H9 (cell line): Measurements from ENCODE around the gene TACC2. TPM values are rescaled to one million over a fixed set of nuclear protein-coding genes. Genes with fewer than 3 reads are reported as not detected.

ENCODE experiments used
- DNase-seq: peaks from one replicate; pipeline ENCODE4 v3.0.0-alpha.2; 2017
- H2AFZ ChIP-seq: one replicate; pipeline ENCODE4 v1.6.1; 2013; ENCODE audit warnings: mild to moderate bottlenecking, low read length, control low read depth, moderate library complexity
- H2AK5ac ChIP-seq: 2 replicates; pipeline ENCODE4 v1.6.1; 2013; ENCODE audit warnings: low read length, control low read depth, mixed read lengths; ENCODE audit not compliant: insufficient read length
- H2BK120ac ChIP-seq: one replicate; pipeline ENCODE4 v1.6.1; 2013; ENCODE audit warnings: low read depth, mild to moderate bottlenecking, low read length, control low read depth, inconsistent platforms; ENCODE audit not compliant: poor library complexity, severe bottlenecking
- H2BK12ac ChIP-seq: 2 replicates; pipeline ENCODE4 v1.6.1; 2013; ENCODE audit warnings: low read length, control low read depth, mixed read lengths, low read depth; ENCODE audit not compliant: insufficient read length
- H2BK15ac ChIP-seq: 2 replicates; pipeline ENCODE4 v1.6.1; 2013; ENCODE audit warnings: low read depth, low read length, control low read depth
- H2BK20ac ChIP-seq: one replicate; pipeline ENCODE4 v1.6.1; 2013; ENCODE audit warnings: low read depth, mild to moderate bottlenecking, low read length, control low read depth, inconsistent platforms; ENCODE audit not compliant: poor library complexity, severe bottlenecking
- H2BK5ac ChIP-seq: 2 replicates; pipeline ENCODE4 v1.6.1; 2013; ENCODE audit warnings: low read length, control low read depth, mixed read lengths; ENCODE audit not compliant: insufficient read length
- H3K14ac ChIP-seq: 2 replicates; pipeline ENCODE4 v1.6.1; 2013; ENCODE audit warnings: low read length, control low read depth; ENCODE audit not compliant: insufficient read depth
- H3K18ac ChIP-seq: 2 replicates; pipeline ENCODE4 v1.6.1; 2013; ENCODE audit warnings: low read depth, mild to moderate bottlenecking, mixed read lengths, low read length, control low read depth; ENCODE audit not compliant: insufficient read length
- H3K23ac ChIP-seq: 2 replicates; pipeline ENCODE4 v1.6.1; 2013; ENCODE audit warnings: low read length, control low read depth, mixed read lengths, low read depth; ENCODE audit not compliant: insufficient read length
- H3K23me2 ChIP-seq: 2 replicates; pipeline ENCODE4 v1.6.1; 2013; ENCODE audit warnings: low read depth, mild to moderate bottlenecking, mixed read lengths, low read length, control low read depth; ENCODE audit not compliant: insufficient read length, poor library complexity, severe bottlenecking
- H3K27ac ChIP-seq: 2 replicates; pipeline ENCODE4 v1.5.1; 2013; ENCODE audit warnings: low read length, control low read depth, mixed read lengths, low read depth; ENCODE audit not compliant: insufficient read length
- H3K27me3 ChIP-seq: 2 replicates; pipeline ENCODE4 v1.6.1; 2013; ENCODE audit warnings: low read length, control low read depth, inconsistent platforms; ENCODE audit not compliant: insufficient read depth
- H3K4ac ChIP-seq: 2 replicates; pipeline ENCODE4 v1.6.1; 2013; ENCODE audit warnings: low read depth, mild to moderate bottlenecking, control low read depth, inconsistent platforms, low read length, moderate library complexity
- H3K4me1 ChIP-seq: 2 replicates; pipeline ENCODE4 v1.6.1; 2013; ENCODE audit warnings: low read length, control low read depth, inconsistent platforms; ENCODE audit not compliant: insufficient read depth
- H3K4me2 ChIP-seq: 2 replicates; pipeline ENCODE4 v1.6.1; 2013; ENCODE audit warnings: low read length, control low read depth, mixed read lengths; ENCODE audit not compliant: insufficient read length, insufficient read depth
- H3K56ac ChIP-seq: 2 replicates; pipeline ENCODE4 v1.6.1; 2013; ENCODE audit warnings: low read depth, mild to moderate bottlenecking, mixed read lengths, low read length, control low read depth; ENCODE audit not compliant: insufficient read length
- H3K79me1 ChIP-seq: 2 replicates; pipeline ENCODE4 v1.6.1; 2013; ENCODE audit warnings: low read depth, mild to moderate bottlenecking, moderate library complexity, low read length, control low read depth, inconsistent platforms; ENCODE audit not compliant: insufficient read depth, poor library complexity, severe bottlenecking
- H3K79me2 ChIP-seq: 2 replicates; pipeline ENCODE4 v1.6.1; 2013; ENCODE audit warnings: low read length, control low read depth, inconsistent platforms; ENCODE audit not compliant: insufficient read depth
- H3K9ac ChIP-seq: 2 replicates; pipeline ENCODE4 v1.6.1; 2013; ENCODE audit warnings: low read length, control low read depth, mixed read lengths; ENCODE audit not compliant: insufficient read length; ENCODE audit errors: extremely low read depth
- H3K9me3 ChIP-seq: one replicate; pipeline ENCODE4 v1.6.1; 2013; ENCODE audit warnings: low read depth, low read length, inconsistent platforms; ENCODE audit not compliant: control insufficient read depth
- H3T11ph ChIP-seq: one replicate; pipeline ENCODE4 v1.6.1; 2013; ENCODE audit warnings: mild to moderate bottlenecking, low read length, control low read depth, inconsistent platforms
- H4K20me1 ChIP-seq: one replicate; pipeline ENCODE4 v1.6.1; 2013; ENCODE audit not compliant: control insufficient read depth, insufficient read length, insufficient read depth
- H4K5ac ChIP-seq: 2 replicates; pipeline ENCODE4 v1.6.1; 2013; ENCODE audit warnings: low read depth, mild to moderate bottlenecking, mixed read lengths, low read length, control low read depth; ENCODE audit not compliant: insufficient read length
- H4K8ac ChIP-seq: replicated peaks from 2 replicates; pipeline ENCODE4 v1.6.1; 2013; ENCODE audit warnings: low read length, control low read depth, mixed read lengths, low read depth; ENCODE audit not compliant: insufficient read length
- H4K91ac ChIP-seq: 2 replicates; pipeline ENCODE4 v1.6.1; 2013; ENCODE audit warnings: low read depth, mild to moderate bottlenecking, moderate library complexity, mixed read lengths, low read length, control low read depth; ENCODE audit not compliant: insufficient read length
- H3K27ac Mint-ChIP-seq, 3 experiments: 2 replicates in 2 of 3; 3 replicates in 1 of 3; pipeline ENCODE4 v1.8.0; 2020 to 2021; ENCODE audit warnings: mixed read lengths in 3 of 3, mild to moderate bottlenecking in 1 of 3, moderate library complexity in 1 of 3
- H3K27me3 Mint-ChIP-seq: 2 replicates; pipeline ENCODE4 v1.8.0; 2021; ENCODE audit warnings: low read depth, mild to moderate bottlenecking, moderate library complexity, mixed read lengths
- H3K36me3 Mint-ChIP-seq, 3 experiments: 2 replicates in 2 of 3; 3 replicates in 1 of 3; pipeline ENCODE4 v1.8.0; 2020 to 2021; ENCODE audit warnings: low read depth in 3 of 3, mixed read lengths in 3 of 3; ENCODE audit not compliant: insufficient read depth in 1 of 3
- H3K4me1 Mint-ChIP-seq, 2 experiments: 2 replicates each; pipeline ENCODE4 v1.8.0; 2020; ENCODE audit warnings: mixed read lengths in 2 of 2
- H3K4me3 Mint-ChIP-seq, 2 experiments: 2 replicates in 1 of 2; 3 replicates in 1 of 2; pipeline ENCODE4 v1.8.0; 2020 to 2021; ENCODE audit warnings: mild to moderate bottlenecking in 2 of 2, mixed read lengths in 2 of 2, moderate library complexity in 1 of 2
- H3K9me3 Mint-ChIP-seq, 2 experiments: 2 replicates in 1 of 2; 3 replicates in 1 of 2; pipeline ENCODE4 v1.8.0; 2020; ENCODE audit warnings: mild to moderate bottlenecking in 2 of 2, mixed read lengths in 2 of 2, moderate library complexity in 1 of 2
- WGBS: extraction: QIAGEN DNeasy Blood & Tissue Kit; methylation state at CpG from one replicate; pipeline ENCODE4 v1.1.7; 2013; ENCODE audit warnings: missing lambda C conversion rate, low lambda C conversion rate, mixed read lengths; ENCODE audit not compliant: insufficient read length; ENCODE audit errors: extremely low coverage; 5-methylcytosine and 5-hydroxymethylcytosine counted together
- total RNA-seq: library from RNA; stranded (reverse); gene quantifications from 2 replicates; pipeline ENCODE4 v1.2.1, GENCODE V29; 2021
- TF ChIP-seq, protein P1 (sequence below): fragments of 200-600 bp; sonication (generic); conservative IDR thresholded peaks from 3 replicates; pipeline ENCODE4 v1.8.0; 2021; ENCODE audit warnings: antibody characterized with exemption, mild to moderate bottlenecking

TACC2 gene
- total RNA-seq, 1 experiment from 2014 or later, result 58.1 TPM

- H3K4me3 Mint-ChIP-seq, result no peak overlapping the region
- Histone ChIP-seq H2AK5ac (no peak overlapping the region), H3K9ac (no peak overlapping the region), H3K9me3 (no peaks in the 10 kb centered on the region), H2BK20ac (no peak overlapping the region), H3K23ac (no peak overlapping the region), H3K27me3 (no peaks in the 10 kb centered on the region), H3K23me2 (no peaks in the 10 kb centered on the region), H3K56ac (no peak overlapping the region), H3K4ac (no peak overlapping the region), H2BK15ac (no peak overlapping the region), H3K79me2 (no peaks in the 10 kb centered on the region), H4K20me1 (no peaks in the 10 kb centered on the region), H3K14ac (no peak overlapping the region), H3T11ph (no peak overlapping the region), H2BK12ac (no peak overlapping the region), H4K5ac (no peak overlapping the region), H3K4me2 (no peak overlapping the region), H4K8ac (no peak overlapping the region), H3K27ac (no peak overlapping the region), H4K91ac (no peak overlapping the region), H2BK120ac (no peak overlapping the region), H2BK5ac (no peak overlapping the region), H3K18ac (no peak overlapping the region), H3K79me1 (no peaks in the 10 kb centered on the region), H2AFZ (no peak overlapping the region), H3K4me1 (no peaks in the 10 kb centered on the region)
- peaks cover 43 to 85% (median 71%) of the 10 kb centered on the region in 3 experiments for H3K36me3 Mint-ChIP-seq
- DNase-seq, result no peak
- no peak overlapping the region for H3K27ac Mint-ChIP-seq
- WGBS, result no CpG with 5 or more reads among the region's 4 CpGs
- no peaks in the 10 kb centered on the region for H3K4me1 Mint-ChIP-seq
- no peaks in the 10 kb centered on the region for H3K9me3 Mint-ChIP-seq
- TF ChIP-seq, protein P1, sequence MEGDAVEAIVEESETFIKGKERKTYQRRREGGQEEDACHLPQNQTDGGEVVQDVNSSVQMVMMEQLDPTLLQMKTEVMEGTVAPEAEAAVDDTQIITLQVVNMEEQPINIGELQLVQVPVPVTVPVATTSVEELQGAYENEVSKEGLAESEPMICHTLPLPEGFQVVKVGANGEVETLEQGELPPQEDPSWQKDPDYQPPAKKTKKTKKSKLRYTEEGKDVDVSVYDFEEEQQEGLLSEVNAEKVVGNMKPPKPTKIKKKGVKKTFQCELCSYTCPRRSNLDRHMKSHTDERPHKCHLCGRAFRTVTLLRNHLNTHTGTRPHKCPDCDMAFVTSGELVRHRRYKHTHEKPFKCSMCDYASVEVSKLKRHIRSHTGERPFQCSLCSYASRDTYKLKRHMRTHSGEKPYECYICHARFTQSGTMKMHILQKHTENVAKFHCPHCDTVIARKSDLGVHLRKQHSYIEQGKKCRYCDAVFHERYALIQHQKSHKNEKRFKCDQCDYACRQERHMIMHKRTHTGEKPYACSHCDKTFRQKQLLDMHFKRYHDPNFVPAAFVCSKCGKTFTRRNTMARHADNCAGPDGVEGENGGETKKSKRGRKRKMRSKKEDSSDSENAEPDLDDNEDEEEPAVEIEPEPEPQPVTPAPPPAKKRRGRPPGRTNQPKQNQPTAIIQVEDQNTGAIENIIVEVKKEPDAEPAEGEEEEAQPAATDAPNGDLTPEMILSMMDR, result no peak
- no peaks in the 10 kb centered on the region for H3K27me3 Mint-ChIP-seq
Observed at GRCh38 chr10:122227754-122228153, 238.8 kb downstream of the TACC2 start.
